ENCODE data around the gene PINK1. TPM values are rescaled to one million over a fixed set of nuclear protein-coding genes. Genes with fewer than 3 reads are reported as not detected.

PINK1 gene
- total RNA-seq (16.6 TPM), polyA plus RNA-seq (51.7 TPM)
- long read RNA-seq, donor 1, partial matches to known transcripts, result 0 of 1 reads
- long read RNA-seq, donor 1, other reads (novel, unspliced or antisense), result 0 of 1 reads
- long read RNA-seq, donor 2, transcript PINK1-201 (8 exons, 2,660 nt), result major isoform, 13 of 595 reads
- long read RNA-seq, donor 2, partial matches to known transcripts, result 536 of 595 reads
- long read RNA-seq, donor 2, other reads (novel, unspliced or antisense), result 46 of 595 reads
- long read RNA-seq, donor 3, transcript PINK1-201 (8 exons, 2,660 nt), result major isoform, 11 of 157 reads
- long read RNA-seq, donor 3, partial matches to known transcripts, result 146 of 157 reads
- long read RNA-seq, donor 3, other reads (novel, unspliced or antisense), result 0 of 157 reads
- long read RNA-seq, donor 4, partial matches to known transcripts, result 87 of 91 reads
- long read RNA-seq, donor 4, other reads (novel, unspliced or antisense), result 0 of 91 reads
- long read RNA-seq, donor 5, transcript PINK1-201 (8 exons, 2,660 nt), result major isoform, 11 of 11 reads
- long read RNA-seq, donor 5, partial matches to known transcripts, result 0 of 11 reads
- long read RNA-seq, donor 5, other reads (novel, unspliced or antisense), result 0 of 11 reads
- long read RNA-seq, donor 6, transcript PINK1-201 (8 exons, 2,660 nt), result major isoform, 13 of 149 reads
- long read RNA-seq, donor 6, partial matches to known transcripts, result 136 of 149 reads
- long read RNA-seq, donor 6, other reads (novel, unspliced or antisense), result 0 of 149 reads
- long read RNA-seq, donor 7, partial matches to known transcripts, result 8 of 9 reads
- long read RNA-seq, donor 7, other reads (novel, unspliced or antisense), result 0 of 9 reads
- long read RNA-seq, donor 8, partial matches to known transcripts, result 30 of 33 reads
- long read RNA-seq, donor 8, other reads (novel, unspliced or antisense), result 0 of 33 reads
- long read RNA-seq, donor 9, partial matches to known transcripts, result 0 of 47 reads
- long read RNA-seq, donor 9, other reads (novel, unspliced or antisense), result 43 of 47 reads
- long read RNA-seq, donor 10, partial matches to known transcripts, result 0 of 4 reads
- long read RNA-seq, donor 10, other reads (novel, unspliced or antisense), result 0 of 4 reads

DNA sequence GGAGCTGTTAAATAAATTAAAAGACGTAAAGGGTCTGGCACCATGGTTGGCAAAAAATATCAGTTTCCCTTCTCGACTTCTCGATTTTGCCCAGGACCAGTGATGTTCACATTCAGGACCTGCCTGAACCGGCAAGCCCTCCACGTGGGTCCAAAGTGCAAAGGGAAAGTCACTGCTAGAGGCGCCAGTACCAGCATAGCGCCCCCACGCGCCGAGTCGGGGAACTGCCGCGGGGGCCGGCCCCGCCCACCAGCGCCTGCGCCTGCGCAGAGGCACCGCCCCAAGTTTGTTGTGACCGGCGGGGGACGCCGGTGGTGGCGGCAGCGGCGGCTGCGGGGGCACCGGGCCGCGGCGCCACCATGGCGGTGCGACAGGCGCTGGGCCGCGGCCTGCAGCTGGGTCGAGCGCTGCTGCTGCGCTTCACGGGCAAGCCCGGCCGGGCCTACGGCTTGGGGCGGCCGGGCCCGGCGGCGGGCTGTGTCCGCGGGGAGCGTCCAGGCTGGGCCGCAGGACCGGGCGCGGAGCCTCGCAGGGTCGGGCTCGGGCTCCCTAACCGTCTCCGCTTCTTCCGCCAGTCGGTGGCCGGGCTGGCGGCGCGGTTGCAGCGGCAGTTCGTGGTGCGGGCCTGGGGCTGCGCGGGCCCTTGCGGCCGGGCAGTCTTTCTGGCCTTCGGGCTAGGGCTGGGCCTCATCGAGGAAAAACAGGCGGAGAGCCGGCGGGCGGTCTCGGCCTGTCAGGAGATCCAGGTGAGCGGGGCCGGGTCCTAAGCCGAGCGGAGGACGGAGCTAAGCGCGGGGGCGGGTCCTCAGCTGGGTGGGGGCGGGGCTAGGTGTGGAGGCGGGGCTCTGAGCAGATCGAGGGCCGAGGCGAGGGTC lies at the start of gene PINK1:
PINK1 (plus strand) TSS at position 269 of the 875 bp plus-strand sequence; CDS start at position 360, 91 bp downstream.
- WGBS, result 2% methylated on average over 93 of the region's 93 CpGs
- Histone ChIP-seq H3K36me3 (ENCODE audit: control insufficient read depth in 2 of 2, insufficient read depth in 2 of 2, low read length in 1 of 2) (peaks cover 0 to 8% of the 10 kb centered on the region in 2 donors), H3K9me3 (ENCODE audit: control insufficient read depth in 2 of 2, insufficient read depth in 1 of 2, low read length in 1 of 2) (peaks cover 0 to 3% of the 10 kb centered on the region in 2 donors), H3K27ac (ENCODE audit: low read depth in 1 of 2, low read length in 1 of 2) (peak within 1 kb of the TSS; percentile 50 to 92), H3K4me3 (ENCODE audit: low read length in 2 of 2) (peak within 1 kb of the TSS; percentile 52 to 97), H3K27me3 (ENCODE audit: control insufficient read depth in 2 of 2, insufficient read depth in 1 of 2, low read length in 1 of 2) (peaks cover 0 to 4% of the 10 kb centered on the region in 2 donors), H3K4me1 (ENCODE audit: control insufficient read depth in 2 of 2, insufficient read depth in 2 of 2, low read length in 2 of 2) (peaks cover 9 to 13% of the 10 kb centered on the region in 2 donors)
- peak; percentile 14 to 79 (median 54) for DNase-seq (ENCODE audit: low read depth in 6 of 9, low spot score in 9 of 9)

DNA sequence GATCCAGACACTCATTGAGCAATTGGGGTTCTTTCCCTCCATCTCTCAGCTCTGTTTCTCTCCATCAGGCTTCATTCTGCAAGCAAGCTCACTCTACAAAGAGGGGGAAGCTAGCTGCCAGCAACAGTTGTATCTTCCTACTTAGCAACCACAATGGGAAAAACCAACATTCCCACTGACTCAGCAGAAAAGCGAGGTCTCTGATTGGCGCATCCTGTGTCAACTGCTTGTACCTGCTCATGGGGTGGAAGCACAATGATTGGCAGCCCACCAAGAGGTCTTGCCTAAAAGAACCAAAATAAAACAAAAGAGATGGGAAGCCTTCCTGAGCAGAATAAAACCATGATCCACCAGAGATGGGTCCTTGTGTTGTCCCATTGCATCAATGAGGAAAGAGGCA lies 48.4 kb upstream of the PINK1 start:
- H3K9me3 ChIP-seq (ENCODE audit: control insufficient read depth in 2 of 2, insufficient read depth in 1 of 2, low read length in 1 of 2), result peaks cover 0 to 2% of the 10 kb centered on the region in 2 donors
- no peak for DNase-seq (ENCODE audit: low read depth in 6 of 9, low spot score in 9 of 9)
- no peaks in the 10 kb centered on the region for H3K36me3 ChIP-seq (ENCODE audit: control insufficient read depth in 2 of 2, insufficient read depth in 2 of 2, low read length in 1 of 2)
- peaks cover 7 to 24% of the 10 kb centered on the region in 2 donors for H3K27me3 ChIP-seq (ENCODE audit: control insufficient read depth in 2 of 2, insufficient read depth in 1 of 2, low read length in 1 of 2)
- H3K4me3 ChIP-seq (ENCODE audit: low read length in 2 of 2), result no peak overlapping the region
- WGBS, result 22% methylated on average over 2 of the region's 2 CpGs
- no peak overlapping the region for H3K27ac ChIP-seq (ENCODE audit: low read depth in 1 of 2, low read length in 1 of 2)
- no peaks in the 10 kb centered on the region for H3K4me1 ChIP-seq (ENCODE audit: control insufficient read depth in 2 of 2, insufficient read depth in 2 of 2, low read length in 2 of 2)

DNA sequence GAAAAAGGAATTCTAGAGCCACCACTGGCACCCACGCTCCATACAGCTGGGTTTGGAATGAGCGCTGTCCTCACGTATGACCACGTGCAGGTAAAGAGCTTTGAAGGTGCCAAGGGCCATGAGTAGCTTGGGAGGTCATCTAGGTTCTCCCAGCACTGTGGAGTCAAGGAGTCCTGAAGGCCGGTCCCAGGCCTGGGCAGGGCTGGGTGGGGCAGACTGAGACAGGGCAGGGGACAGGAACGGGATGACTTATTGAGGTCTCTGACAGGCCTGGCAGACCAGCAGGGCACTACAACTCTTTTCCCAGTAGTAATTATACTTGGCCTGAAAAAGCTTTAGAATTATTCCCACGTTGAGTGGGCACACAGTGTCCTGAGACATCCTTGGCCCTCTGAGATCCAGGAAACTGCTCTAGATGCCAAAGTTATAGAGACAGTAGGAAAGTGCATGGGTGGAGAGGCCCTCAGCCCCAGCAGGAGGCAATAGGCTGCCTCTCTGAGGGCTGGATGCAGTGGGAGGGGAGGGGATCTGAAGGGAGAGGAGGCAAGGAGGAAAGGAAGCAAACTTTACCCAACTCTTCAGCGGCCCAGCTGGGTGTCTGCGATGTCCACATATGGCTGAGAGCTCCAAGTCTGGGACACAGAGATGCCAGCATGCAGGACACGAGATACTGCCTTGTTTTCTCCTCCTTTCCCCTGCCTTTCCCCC lies 46.2 kb upstream of the PINK1 start:
- H3K4me1 ChIP-seq (ENCODE audit: control insufficient read depth in 2 of 2, insufficient read depth in 2 of 2, low read length in 2 of 2), result no peaks in the 10 kb centered on the region
- H3K4me3 ChIP-seq (ENCODE audit: low read length in 2 of 2), result no peak overlapping the region
- peaks cover 15 to 38% of the 10 kb centered on the region in 2 donors for H3K27me3 ChIP-seq (ENCODE audit: control insufficient read depth in 2 of 2, insufficient read depth in 1 of 2, low read length in 1 of 2)
- 94% methylated on average over 10 of the region's 10 CpGs for WGBS
- no peak overlapping the region for H3K27ac ChIP-seq (ENCODE audit: low read depth in 1 of 2, low read length in 1 of 2)
- no peak for DNase-seq (ENCODE audit: low read depth in 6 of 9, low spot score in 9 of 9)
- peaks cover 0 to 2% of the 10 kb centered on the region in 2 donors for H3K9me3 ChIP-seq (ENCODE audit: control insufficient read depth in 2 of 2, insufficient read depth in 1 of 2, low read length in 1 of 2)
- H3K36me3 ChIP-seq (ENCODE audit: control insufficient read depth in 2 of 2, insufficient read depth in 2 of 2, low read length in 1 of 2), result no peaks in the 10 kb centered on the region

DNA sequence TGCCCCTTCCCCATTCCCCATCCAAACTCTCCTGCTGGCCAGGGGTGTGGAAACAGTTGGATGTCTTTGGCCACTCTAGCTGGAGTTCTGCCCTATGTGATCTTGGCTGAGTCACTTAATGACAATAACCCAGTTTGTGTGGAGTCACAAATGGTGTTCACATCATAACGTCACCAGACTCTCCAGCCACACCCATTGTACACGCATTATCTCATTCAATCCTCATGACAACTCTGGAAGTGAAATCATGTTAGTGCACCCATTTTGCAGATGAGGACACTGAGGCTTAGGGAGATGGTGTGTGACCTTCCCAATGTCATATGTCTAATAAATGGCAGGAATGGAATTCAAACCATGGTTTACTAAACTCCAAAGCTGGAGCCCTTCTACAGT lies 45.6 kb upstream of the PINK1 start:
- H3K27ac ChIP-seq (ENCODE audit: low read depth in 1 of 2, low read length in 1 of 2), result no peak overlapping the region
- DNase-seq (ENCODE audit: low read depth in 6 of 9, low spot score in 9 of 9), result no peak
- peaks cover 15 to 38% of the 10 kb centered on the region in 2 donors for H3K27me3 ChIP-seq (ENCODE audit: control insufficient read depth in 2 of 2, insufficient read depth in 1 of 2, low read length in 1 of 2)
- 91% methylated on average over 2 of the region's 2 CpGs for WGBS
- peaks cover 0 to 2% of the 10 kb centered on the region in 2 donors for H3K9me3 ChIP-seq (ENCODE audit: control insufficient read depth in 2 of 2, insufficient read depth in 1 of 2, low read length in 1 of 2)
- H3K4me3 ChIP-seq (ENCODE audit: low read length in 2 of 2), result no peak overlapping the region
- H3K4me1 ChIP-seq (ENCODE audit: control insufficient read depth in 2 of 2, insufficient read depth in 2 of 2, low read length in 2 of 2), result no peaks in the 10 kb centered on the region
- no peaks in the 10 kb centered on the region for H3K36me3 ChIP-seq (ENCODE audit: control insufficient read depth in 2 of 2, insufficient read depth in 2 of 2, low read length in 1 of 2)

DNA sequence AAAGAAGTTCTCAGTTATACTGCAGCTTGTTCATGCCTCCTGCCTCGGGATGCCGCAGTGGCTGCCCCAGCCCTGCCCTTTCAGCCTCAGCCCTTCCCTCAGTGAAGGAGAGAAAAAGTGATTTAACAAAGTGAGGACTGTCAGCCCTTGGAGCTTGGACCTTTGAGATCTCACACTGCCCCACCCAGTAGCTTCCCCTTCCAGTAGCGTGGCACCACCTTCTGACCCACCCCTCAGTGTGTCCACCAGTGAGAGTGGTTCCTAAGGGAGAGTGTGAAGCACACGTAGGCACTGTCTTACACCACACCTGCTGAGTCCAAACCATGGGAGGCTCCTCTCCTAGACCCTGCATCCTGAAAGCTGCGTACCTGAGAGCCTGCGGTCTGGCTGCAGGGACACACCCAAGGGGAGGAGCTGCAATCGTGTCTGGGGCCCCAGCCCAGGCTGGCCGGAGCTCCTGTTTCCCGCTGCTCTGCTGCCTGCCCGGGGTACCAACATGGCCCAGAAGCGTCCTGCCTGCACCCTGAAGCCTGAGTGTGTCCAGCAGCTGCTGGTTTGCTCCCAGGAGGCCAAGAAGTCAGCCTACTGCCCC lies 44.5 kb upstream of the PINK1 start, which contains the start of gene CDA:
CDA (plus strand) TSS at position 464 of the 592 bp plus-strand sequence; CDS start at position 497, 33 bp downstream.
- no peak within 1 kb of the TSS for H3K27ac ChIP-seq (ENCODE audit: low read depth in 1 of 2, low read length in 1 of 2)
- no peak for DNase-seq (ENCODE audit: low read depth in 6 of 9, low spot score in 9 of 9)
- peaks cover 15 to 38% of the 10 kb centered on the region in 2 donors for H3K27me3 ChIP-seq (ENCODE audit: control insufficient read depth in 2 of 2, insufficient read depth in 1 of 2, low read length in 1 of 2)
- WGBS, result 34% methylated on average over 11 of the region's 11 CpGs
- H3K4me3 ChIP-seq (ENCODE audit: low read length in 2 of 2), result no peak within 1 kb of the TSS
- peaks cover 0 to 2% of the 10 kb centered on the region in 2 donors for H3K9me3 ChIP-seq (ENCODE audit: control insufficient read depth in 2 of 2, insufficient read depth in 1 of 2, low read length in 1 of 2)
- H3K4me1 ChIP-seq (ENCODE audit: control insufficient read depth in 2 of 2, insufficient read depth in 2 of 2, low read length in 2 of 2), result no peaks in the 10 kb centered on the region
- H3K36me3 ChIP-seq (ENCODE audit: control insufficient read depth in 2 of 2, insufficient read depth in 2 of 2, low read length in 1 of 2), result no peaks in the 10 kb centered on the region

DNA sequence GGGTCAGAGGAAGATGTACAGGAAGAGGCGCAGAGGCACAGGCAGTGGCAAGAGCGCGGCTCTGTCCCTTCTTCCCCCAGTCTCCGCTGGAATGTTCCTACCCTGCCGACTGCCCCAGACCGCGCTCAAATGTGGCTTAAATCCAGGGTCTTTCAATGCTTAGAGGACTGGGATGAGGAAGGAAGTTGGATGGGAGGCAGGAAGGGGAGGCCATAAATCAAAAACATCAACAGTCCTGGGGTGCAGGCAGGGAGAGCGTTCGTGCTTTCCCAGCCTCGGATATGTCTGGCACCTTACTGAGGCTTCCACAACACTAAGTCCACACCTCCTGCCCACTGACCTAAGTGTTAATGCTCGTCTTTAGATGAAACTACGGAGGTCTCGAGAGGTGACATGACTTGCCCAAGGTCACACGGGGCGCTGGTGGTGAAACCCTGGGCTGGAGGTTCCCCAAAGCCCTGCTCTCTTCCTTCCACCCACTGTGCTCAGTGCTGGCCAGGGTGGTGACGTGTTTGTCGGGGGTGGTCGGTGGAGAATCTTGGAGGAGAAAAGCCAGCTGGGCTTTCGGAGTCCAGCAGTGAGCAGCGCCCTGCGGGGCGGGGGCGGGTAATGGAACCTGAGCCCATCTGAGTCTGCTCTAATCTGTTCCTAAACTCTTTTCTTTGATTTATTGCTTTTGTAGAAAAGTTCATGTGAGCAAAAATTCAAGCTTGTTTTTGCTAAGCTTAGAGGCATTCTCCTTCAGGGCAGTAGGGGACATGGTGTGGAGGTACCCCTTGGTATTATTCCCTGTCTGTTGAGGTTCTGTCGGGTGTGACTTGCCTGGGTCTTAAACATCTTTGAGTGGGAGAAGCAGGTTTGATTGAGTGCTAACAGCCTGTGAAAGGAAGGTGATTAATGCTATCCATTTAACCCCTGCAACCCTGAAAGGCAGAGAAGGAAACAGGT lies 43.7 kb upstream of the PINK1 start:
- H3K4me1 ChIP-seq (ENCODE audit: control insufficient read depth in 2 of 2, insufficient read depth in 2 of 2, low read length in 2 of 2), result no peaks in the 10 kb centered on the region
- peaks cover 0 to 2% of the 10 kb centered on the region in 2 donors for H3K9me3 ChIP-seq (ENCODE audit: control insufficient read depth in 2 of 2, insufficient read depth in 1 of 2, low read length in 1 of 2)
- no peak overlapping the region for H3K27ac ChIP-seq (ENCODE audit: low read depth in 1 of 2, low read length in 1 of 2)
- no peak overlapping the region for H3K4me3 ChIP-seq (ENCODE audit: low read length in 2 of 2)
- DNase-seq (ENCODE audit: low read depth in 6 of 9, low spot score in 9 of 9), result no peak
- peaks cover 15 to 38% of the 10 kb centered on the region in 2 donors for H3K27me3 ChIP-seq (ENCODE audit: control insufficient read depth in 2 of 2, insufficient read depth in 1 of 2, low read length in 1 of 2)
- H3K36me3 ChIP-seq (ENCODE audit: control insufficient read depth in 2 of 2, insufficient read depth in 2 of 2, low read length in 1 of 2), result no peaks in the 10 kb centered on the region
- 14% methylated on average over 24 of the region's 24 CpGs for WGBS

DNA sequence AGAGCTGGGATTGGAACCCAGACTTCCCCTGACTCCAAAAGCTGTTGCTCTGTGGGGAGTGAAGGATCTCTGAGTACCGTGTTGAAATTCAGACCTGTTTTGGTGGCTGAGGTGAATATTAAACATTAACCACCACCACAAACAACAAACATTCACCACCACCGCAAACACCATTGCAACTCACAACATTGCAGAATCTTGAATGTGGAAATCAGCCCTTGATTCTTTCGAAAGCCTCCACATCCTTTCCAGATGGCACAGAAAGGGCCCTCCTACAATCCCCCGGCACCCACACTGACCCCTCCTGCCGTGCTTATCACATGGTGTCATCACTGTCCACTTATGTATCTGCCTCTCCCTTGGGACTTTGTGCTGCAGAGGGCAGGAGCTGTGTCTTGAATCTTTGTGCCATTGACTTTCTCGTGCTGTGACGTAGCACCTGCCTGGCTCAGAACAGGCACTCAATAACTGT lies 42.9 kb upstream of the PINK1 start:
- Histone ChIP-seq H3K27ac (ENCODE audit: low read depth in 1 of 2, low read length in 1 of 2) (no peak overlapping the region), H3K4me3 (ENCODE audit: low read length in 2 of 2) (no peak overlapping the region), H3K27me3 (ENCODE audit: control insufficient read depth in 2 of 2, insufficient read depth in 1 of 2, low read length in 1 of 2) (peaks cover 15 to 38% of the 10 kb centered on the region in 2 donors), H3K9me3 (ENCODE audit: control insufficient read depth in 2 of 2, insufficient read depth in 1 of 2, low read length in 1 of 2) (peaks cover 0 to 2% of the 10 kb centered on the region in 2 donors), H3K36me3 (ENCODE audit: control insufficient read depth in 2 of 2, insufficient read depth in 2 of 2, low read length in 1 of 2) (no peaks in the 10 kb centered on the region), H3K4me1 (ENCODE audit: control insufficient read depth in 2 of 2, insufficient read depth in 2 of 2, low read length in 2 of 2) (no peaks in the 10 kb centered on the region)
- DNase-seq (ENCODE audit: low read depth in 6 of 9, low spot score in 9 of 9), result no peak
- WGBS, result 71% methylated on average over 7 of the region's 7 CpGs
